CD4-positive, alpha-beta T cell treated with Interleukin-15 for 4 hours (primary cell): Measurements from ENCODE around the gene TRIM43B.
"Not testable (repeated sequence)": the region's sequence is repeated elsewhere in the genome, so short reads cannot be mapped to it uniquely, and the experiment has no call there.

ENCODE experiments used
- DNase-seq: peaks from one replicate; pipeline ENCODE4 v3.0.0-alpha.2; 2020; ENCODE audit warnings: low spot score

The TRIM43B gene

DNA sequence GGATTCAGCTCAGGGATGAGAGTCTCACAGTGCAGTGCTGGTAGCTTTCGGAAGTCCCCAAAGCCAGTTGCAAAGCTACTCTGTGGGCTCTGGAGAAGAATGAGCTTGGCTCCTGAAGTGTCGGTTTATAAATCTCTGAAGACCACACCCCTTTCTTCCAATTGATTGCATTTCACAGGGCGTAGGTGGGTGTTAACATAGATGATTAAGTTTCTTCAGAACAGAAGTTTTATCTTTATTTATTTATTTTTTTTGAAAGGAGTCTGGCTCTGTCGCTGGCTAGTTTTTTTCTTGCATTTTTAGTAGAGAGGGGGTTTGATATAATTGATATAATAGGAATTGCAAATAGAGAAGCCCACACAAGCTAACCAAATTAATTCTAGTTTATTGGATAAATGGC, at the start of gene TRIM43B:
TSS of gene TRIM43B (minus strand) at position 101 of the 400 bp plus-strand sequence. CDS start 2,040 bp downstream, outside the sequence.
- DNase-seq, result not testable (repeated sequence)

DNA sequence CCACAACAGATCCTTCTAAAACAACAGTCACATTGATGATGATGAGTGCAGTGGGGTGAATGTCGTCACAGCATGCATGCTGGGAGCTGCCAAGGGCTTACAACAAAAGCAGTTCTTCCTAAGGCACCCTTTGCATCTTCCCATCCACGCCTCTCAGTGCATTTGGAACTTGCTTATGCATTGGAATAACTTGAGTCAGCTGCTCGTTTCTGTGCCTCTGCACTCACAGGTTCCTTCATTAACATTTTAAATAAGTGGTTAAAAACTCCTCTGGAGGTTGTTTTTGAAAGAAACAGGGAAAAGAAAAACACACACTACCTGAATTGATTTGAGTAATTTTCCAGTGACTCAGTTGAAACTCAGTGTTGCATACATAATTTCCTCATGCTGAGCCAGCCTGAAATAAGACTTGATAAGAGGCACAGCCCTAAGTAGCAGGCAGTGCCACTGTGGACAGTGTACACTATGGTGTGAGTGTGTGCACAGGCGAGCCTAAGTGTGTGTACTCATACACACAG, 46.8 kb upstream of the TRIM43B start:
- DNase-seq, result no peak

DNA sequence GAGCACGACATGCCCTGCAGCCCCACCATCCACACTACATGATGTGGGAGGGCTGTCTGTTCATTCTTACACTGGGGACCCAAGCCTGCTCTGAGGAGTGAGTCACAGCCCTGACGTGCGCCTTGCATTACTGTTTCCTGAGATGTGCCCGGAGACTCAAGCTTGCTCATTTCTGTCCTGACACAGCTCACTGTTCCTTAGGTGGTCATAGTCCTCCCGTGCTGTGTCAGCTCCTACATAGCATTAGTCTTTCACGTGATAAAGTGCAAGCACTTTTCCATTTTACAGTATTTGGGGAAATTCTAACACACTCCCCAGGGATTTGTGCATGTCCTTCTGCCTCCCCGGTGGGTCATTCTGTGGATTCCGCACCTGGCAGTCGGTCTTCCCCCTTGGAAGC, 46.2 kb upstream of the TRIM43B start:
- no peak for DNase-seq

DNA sequence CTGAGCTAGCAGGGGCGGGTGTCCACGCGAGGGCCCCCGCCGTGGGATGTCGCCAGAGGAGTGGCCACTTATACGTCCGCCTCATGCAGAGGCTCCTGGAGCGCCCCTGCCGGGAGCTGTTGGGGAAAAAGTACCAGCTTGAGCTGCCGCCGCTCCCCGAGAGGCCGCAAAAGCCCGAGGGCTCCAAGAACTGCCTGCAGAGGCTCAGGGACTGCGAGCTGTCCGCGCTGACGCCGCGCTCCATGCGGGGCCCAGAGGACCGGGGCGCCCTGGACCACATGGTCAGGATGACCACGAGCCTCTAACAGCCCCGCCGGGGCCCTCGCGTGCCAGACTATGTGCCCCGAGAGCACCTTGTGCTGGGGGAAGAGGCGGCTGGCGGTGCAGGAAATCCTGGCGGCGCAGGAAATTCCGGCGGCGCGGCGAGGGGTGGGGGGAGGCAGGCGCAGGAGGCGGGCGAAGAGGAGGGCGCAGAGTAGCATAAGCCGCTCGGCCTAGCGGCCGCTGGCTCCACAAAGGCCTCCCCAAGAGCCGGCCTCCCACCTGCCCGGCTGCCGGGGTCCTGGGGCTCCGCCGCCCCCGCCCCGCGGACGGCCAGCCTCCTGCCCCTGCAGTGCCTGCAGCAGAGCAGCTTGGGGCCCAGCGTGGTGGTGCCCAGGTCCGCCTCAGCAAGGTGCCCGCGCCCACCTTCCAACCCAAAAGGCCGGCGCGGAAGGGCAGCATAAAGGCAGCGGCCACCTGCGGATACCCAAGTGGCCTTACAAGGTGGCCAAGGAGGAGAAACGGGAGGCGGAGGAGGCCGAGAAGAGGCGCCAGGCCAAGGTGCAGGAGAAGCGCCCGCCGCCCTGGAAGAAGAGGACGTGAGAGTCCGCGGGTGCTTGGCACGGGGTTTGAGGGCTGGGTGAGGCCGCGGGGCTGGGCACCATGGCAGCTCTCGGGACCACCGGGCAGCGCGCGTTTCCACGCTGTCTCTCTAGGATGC, 42.1 kb upstream of the TRIM43B start:
- DNase-seq, result peak; percentile 57

DNA sequence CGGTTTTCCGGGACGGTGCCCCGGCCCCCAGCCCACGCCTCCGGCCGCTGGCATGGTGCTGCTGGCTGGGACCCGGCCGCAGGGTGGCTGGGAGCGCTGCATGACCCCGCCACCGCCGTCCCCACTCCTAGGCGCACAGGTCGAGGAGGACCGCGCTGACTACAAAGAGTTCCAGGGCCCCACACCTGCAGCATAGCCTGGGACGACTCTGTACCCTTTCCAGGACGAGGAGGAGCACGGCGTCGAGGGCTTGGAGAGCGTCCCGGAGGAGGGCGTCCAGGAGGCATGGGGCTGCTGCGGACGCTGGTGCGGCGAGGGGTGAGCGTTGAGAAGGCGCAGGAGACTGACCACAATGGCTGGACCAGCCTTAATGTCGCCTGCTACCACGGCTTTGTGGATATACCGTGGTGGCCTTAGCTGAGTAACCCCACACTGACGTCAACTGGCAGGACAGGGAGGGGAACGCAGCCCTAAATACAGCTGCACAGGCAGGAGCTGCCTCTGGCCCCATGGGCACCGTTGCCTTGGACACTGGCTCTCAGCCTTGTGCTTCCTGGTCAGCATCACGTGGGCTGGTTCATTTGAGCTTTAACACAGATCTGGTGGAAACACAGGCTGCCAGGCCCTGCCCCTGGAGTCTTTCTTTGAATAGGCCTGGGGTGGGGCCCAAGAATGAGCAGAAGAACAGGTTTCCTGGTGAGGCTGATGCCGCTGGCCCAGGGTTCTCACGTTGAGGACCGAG, 40.9 kb upstream of the TRIM43B start:
- DNase-seq, result no peak

DNA sequence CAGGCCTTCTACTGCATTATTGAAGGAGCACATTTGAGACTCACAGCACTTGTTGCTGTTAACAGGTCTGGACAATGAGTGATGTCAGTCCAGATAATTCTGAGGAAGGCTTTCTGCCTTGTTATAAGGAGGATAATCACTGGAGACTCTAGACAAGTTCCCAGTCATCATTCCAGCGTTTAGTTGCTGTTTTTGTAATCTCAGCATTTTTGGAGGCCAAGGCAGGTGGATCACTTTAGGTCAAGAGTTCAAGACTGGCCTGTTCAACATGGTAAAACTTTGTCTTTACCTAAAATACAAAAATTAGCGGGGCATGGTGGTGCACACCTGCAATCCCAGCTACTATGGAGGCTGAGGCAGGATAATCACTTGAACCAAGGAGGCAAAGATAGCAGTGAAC, 39.6 kb upstream of the TRIM43B start:
- no peak for DNase-seq

DNA sequence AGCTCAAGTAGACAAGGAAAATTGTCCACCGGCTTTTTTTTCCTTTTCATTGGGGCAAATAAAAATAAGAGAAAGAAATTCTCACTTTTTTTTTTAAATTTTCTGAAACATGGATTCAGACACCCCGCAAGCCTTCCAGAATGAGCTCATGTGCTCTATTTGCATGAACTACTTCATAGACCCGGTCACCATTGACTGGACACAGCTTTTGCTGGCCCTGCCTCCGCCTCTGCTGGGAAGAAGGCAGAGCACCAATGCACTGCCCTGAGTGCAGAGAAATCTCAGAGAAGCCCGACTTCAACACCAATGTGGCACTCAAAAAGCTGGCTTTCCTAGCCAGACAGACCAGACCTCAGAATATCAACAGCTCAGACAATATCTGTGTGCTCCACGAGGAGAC, 30.2 kb upstream of the TRIM43B start:
- no peak for DNase-seq

DNA sequence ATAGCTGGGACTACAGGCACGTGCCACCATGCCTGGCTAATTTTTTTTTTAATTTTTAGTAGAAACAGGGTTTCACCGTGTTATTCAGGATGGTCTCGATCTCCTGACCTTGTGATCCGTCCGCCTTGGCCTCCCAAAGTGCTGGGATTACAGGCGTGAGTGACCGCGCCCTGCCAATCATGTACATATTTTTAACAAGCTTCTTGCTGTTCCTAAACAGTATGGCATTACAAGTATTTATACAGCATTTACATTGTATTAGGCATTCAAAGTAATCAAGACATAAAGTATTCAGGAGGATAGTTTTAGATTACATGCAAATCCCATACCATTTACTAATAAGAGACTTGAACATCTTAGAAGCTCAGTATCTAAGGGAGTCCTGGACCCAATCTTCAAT, 29.7 kb upstream of the TRIM43B start:
- not testable (repeated sequence) for DNase-seq

DNA sequence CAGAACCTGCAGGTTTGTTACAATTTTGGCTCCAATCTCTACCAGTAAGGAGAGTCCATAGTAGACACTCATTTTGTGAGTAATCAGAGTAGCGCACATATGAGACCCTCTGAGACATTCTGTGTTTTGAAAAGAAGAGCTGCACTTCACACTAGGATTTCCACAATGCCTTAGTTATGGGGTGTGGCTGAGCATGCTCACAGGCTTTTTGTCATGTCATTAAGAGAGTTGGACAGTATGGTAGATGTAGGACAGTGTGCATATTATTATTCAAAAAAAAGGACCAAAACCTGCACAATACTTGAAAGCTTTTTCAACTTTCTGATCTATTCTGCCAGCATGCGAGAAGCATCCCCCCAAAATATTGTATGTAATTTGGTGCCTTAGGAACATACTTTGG, 24.9 kb upstream of the TRIM43B start:
- no peak for DNase-seq

DNA sequence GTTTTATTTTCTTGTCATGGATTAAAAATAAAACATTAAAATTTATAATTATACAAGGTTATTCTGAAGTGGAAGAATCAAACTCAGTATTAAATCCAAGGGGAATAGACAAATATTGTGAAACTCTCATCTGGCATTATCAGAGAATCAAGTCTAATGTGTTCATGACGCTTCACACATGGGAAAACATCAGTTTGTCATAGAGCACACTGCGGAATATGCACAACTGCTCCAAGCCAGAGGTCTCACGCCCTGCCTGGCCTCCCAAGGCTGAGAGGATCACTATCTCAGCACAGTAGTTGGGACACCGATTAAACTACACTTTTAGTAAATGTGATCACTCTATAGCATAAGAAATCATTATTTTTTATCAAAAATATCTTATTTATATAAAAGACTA, 20.7 kb upstream of the TRIM43B start:
- DNase-seq, result no peak

DNA sequence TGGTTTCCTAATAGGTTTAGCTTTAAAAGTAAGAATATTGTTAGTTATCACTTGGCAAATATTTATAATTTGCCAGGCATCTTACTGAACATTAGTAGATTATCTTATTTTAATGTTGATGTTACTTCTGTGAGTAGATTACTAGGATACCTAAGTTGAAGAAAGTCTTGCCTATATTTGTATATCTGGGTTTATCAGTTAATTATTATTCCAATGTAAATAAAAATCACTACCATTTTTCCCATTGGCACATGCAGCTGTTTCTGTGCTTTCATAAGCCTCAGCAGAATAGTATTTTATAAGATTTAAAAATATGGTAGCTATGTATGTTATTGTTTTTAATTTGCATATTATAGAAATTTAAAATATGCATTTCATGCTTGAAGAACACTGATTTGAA, 16.3 kb upstream of the TRIM43B start:
- no peak for DNase-seq

DNA sequence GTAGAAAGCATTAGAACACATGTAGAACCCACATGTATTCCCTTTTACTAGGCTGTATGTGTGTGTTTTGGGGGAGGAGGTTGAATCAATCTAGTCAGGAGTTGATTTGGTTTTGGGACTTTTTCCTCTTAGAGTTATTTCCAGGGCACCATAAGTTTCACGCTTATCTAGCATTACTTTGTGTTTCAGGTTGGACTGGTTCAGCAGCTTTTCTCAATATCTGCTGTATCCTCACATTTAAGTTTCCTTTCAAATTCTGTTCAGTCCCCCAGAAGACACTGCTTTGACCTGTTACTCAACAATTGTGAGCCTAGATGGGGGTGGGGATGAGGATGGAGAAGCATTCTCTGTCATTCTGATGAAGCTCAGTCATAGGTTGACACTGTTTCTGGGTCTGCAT, 7.5 kb upstream of the TRIM43B start:
- not testable (repeated sequence) for DNase-seq

DNA sequence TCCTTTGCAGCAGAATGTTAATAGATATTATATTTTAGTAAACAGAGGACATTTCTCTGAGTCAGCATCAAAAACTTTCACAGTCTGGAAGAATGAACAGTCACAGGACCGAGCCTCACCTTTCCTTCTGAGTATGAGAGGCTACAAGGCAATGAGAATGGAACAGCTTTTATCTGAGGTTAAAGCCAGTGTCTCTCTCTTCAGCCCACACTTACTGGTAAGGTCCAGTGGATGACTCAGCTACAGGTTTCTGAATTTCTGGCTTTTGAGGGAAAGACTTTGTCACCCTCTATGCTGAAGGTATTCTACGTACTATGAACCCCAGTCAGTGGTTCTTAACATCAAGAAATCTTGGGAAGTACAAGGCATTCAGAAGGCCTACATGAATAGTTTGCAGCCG, 9.5 kb downstream of the TRIM43B start:
- DNase-seq, result not testable (repeated sequence)

DNA sequence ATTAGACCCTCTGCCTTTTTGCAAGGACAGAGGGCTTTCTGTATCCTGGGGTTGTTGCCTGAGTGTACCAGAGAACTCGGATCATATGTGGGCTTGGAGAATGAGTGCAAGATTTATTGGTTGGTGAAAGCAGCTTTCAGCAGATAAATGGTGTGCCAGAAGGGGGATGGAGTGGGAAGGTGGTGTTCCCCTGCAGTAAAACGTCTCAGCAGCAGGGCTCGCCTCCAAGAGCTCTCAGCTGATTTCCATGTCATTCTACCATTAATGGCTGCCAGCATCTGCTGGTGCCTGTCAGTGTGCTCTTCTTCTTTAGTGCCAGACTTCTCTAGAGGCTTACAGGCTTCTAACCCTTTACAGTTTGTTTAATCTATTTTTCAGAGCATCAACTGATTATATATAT, 16.6 kb downstream of the TRIM43B start:
- DNase-seq, result not testable (repeated sequence)

DNA sequence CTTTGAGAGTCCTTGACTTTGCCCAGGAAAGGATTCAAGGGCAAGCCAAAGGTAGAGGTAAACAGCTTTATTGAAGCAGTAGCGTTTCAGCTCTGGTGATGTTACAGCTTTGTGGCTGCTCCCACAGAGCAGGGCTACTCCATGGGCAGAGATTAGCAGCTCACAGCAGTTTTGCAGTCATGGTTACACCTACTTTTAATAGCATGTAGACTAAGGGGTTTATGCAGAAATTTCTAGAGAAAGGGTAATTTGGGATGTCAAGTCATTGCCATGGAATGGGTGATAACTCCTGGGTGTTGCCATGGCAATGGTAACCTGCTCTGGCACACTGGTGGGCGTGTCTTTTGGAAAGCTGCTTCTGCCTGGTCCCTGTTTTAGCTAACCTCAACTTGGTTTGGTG, 18.0 kb downstream of the TRIM43B start:
- not testable (repeated sequence) for DNase-seq

DNA sequence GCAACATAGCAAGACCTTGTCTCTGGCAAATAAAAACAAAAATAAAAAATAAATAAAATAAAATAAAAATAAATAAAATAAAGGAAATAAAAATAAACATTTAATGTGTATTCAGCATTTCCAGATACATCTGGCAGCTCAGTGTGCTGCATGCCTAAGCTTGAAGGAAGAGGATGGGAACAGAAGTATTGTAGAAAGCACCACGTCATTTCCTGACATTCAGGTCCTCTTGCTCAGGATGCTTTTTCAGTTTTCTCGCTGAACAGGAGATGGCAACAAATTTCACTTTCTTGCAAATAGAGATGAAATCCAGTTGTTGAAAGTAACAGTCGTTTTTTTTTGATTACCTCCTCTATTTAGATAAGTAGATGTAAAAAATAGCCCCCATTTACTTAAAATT, 21.3 kb downstream of the TRIM43B start:
- DNase-seq, result not testable (repeated sequence)

DNA sequence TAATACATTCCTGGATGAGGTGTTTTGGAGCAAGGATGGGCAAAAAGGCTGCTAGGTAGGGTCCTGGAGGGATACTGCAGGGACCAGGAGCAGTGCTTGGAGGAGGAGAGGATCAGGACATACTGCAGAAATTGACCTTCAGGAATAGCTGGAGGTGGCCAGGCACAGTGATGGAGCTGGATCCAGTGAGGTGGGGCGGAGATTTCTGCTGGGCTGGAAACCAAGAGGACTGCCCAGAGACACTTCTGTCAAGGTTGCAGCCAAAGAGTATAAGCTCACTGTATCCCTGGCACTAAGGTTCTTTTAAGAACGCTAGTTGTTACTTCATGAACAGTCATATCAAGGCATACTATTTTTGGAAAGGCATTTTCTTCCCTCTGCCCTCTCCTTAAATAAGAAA, 39.2 kb downstream of the TRIM43B start:
- not testable (repeated sequence) for DNase-seq

DNA sequence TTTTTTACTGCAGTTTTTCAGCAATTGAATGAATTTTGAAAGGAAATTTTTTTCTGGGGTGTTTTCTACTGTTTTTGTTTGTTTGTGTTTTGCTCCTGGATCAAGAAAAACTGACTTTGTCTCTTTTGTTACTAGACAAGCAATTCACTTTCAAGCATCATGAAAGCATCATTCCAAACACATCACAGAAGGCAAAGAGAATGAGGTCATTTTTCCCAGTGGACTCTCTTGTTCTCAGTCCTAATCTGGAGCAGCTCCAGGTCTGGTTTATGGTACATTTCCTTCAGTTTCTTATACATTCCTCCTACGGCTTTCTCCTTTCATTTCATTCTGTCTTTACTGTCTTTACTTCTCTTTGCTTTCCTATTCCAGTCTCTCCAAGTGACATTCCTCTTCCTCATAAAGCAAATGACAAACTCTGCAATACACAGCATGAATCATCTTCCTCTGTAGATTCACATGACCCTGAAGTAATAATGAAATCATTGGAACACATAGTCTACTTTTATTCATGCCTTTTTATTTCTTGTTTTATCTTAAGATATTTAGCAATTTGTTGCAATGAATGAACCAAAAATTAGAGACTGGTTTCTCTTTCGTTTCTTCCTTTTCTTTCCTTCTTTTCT, 42.0 kb downstream of the TRIM43B start:
- DNase-seq, result not testable (repeated sequence)

DNA sequence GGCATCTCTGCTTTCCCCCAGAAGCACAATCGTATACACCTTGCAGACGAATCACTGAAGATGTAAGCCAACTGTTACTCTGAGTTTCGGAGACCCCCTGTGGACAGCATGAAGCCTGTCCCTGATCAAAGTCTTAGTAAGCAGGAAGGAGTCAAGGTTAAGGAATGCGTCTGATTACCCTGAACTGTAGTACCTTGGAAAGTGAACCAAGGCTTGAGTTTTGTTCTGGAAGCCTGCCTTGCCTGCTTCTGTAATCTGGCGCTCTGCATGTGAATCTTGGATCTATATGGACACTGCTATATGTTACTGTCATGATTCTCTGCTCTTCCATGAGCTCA, 48.7 kb downstream of the TRIM43B start:
- not testable (repeated sequence) for DNase-seq

DNA sequence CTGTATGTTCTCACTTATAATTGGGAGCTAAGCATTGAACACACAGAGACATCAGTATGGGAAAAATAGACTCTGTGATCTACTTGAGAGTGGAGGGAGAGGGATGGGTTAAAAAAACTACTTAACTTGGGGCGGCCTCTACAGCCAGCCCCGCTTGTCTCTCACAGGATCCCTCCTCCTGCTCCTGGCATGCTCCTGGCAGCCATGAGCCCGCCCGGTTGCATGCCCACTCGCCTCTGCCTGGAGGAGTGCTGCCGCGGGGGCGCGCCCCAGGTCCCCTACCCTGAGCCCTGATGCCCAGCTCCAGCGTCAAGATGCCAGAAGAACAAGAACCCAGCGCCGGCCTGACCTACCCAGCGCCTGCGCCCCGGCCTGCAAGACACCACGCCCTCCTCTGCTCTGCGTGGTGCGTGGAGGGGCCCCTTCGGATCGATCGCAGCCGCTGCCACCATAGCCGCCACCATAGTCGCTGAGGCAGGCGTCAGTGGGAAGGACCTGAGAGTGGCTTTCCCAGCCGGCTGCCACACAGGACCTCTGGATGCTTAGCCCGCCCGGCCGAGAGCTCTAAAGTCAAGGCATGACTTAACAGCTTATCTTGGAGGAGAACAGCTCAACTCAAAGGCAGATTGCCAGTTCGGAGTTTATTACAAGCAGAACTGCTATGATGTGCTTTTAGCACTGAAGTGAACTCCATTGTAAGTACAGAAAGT, 49.2 kb downstream of the TRIM43B start:
- not testable (repeated sequence) for DNase-seq

DNA sequence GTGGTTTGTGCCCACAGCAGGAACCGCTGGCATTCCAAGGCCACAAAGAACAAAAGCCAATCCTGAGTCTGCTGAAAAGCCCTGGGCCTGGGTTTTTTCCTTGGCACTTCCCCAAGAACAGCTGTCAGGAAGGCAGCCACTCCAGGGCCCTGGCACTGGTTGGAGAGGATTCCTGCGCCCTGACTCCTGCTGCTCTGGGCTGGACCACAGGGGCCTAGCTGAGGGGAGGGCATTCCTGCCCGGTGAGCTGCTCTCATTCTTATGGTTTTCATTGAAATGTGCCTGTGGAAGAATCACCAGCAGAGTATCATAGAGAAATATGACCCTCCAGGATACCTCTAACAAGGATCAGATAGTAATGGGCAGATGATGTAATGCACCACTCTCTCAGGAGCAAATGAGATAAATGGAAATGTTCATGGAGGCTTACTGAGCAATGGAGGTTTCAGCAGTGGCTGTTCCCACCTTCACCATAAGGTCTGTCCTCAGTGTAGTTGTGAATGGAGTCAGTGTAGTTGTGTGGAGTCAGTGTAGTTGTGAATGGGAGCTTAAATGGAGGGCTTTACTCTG, 50.0 kb downstream of the TRIM43B start:
- DNase-seq, result not testable (repeated sequence)
